ENCODE measurements around the gene MOAP1.
"Not testable (repeated sequence)": the region's sequence is repeated elsewhere in the genome, so short reads cannot be mapped to it uniquely, and the experiment has no call there.

The MOAP1 gene

DNA sequence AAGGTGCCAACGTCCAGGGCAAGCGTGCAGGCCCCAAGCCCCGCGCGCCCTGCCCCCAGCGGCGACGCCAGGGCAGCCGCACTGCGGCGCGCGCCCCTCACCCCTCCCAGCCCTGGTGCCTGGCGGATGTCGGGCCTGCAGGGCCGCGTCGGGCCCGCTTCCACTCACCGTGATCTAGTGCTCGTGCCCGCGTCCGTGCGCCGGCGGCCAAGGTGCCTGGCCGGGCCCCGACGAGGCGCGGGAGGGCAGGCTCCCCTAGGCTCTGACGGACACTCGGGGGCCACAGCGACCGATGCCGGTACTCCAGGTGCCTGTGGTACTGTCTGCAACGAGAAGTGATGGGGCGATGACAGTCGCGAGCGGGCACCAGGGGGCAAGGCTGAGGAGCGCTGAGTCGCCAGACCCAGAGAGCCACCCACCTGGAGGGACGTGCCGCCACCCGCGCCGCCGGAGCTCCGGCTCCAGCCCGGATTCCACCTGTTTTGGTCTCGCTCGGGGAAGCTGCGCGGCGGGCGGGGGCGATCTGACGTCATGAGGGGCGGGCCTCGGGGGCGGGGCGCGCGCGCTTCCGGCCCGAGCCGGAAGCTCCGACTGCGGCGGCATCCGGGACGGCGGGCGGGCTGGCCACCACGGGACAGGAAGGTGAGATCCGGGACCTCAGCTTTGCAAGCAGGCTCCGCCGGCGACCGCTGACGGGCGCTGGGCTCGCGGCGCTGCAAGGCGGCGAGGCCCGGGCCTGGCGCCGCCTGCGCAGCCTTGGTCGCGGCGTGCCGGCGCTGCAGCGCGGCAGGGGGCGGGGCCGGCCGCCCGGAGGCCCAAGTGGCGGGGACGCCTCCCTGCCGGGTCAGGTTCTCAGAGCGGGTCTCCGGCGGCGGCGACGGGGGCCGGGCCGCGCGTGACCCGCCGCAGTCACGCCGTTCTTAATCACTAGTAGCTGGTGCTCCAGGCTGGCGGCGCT, at the start of gene MOAP1, which contains the start of gene LYSET:
Gene MOAP1, minus strand, starts transcription at position 507 of the 958 bp plus-strand sequence. CDS start 655 bp downstream, outside the sequence.
Gene LYSET, plus strand, starts transcription at position 927 of the 958 bp plus-strand sequence. CDS start 89 bp downstream, outside the sequence.
- Histone ChIP-seq H3K9ac (ENCODE audit: low read length) (peak within 1 kb of the TSS; percentile 92), H3K36me3 (ENCODE audit: control insufficient read depth, insufficient read depth, low read length, severe bottlenecking) (peaks cover 12% of the 10 kb centered on the region), H3K4me3 (ENCODE audit: low read length) (peak within 1 kb of the TSS; percentile 99), H3K4me1 (ENCODE audit: control insufficient read depth, insufficient read depth, low read length) (peaks cover 14% of the 10 kb centered on the region), H3K9me3 (ENCODE audit: control insufficient read depth, low read length) (no peaks in the 10 kb centered on the region), H3K27me3 (replicated peaks; ENCODE audit: control insufficient read depth, insufficient read depth, low read length) (no peaks in the 10 kb centered on the region)
- peak; percentile 92 for DNase-seq (ENCODE audit: low read depth)

DNA sequence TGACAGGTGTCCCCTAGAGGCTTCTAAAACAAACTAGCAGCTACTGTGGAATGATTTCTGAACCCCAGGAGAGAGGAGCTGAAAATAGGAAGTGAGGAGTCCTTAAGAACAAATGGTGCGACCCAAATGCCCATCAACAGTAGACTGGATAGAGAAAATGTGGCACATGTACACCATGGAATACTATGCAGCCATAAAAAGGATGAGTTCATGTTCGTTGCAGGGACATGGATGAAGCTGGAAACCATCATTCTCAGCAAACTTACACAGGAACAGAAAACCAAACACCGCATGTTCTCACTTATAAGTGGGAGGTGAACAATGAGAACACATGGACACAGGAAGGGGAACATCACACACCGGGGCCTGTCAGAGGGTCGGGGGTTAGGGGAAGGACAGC, 48.4 kb upstream of the MOAP1 start:
- not testable (repeated sequence) for DNase-seq (ENCODE audit: low read depth); H3K9me3 ChIP-seq (ENCODE audit: control insufficient read depth, low read length); H3K4me3 ChIP-seq (ENCODE audit: low read length); H3K4me1 ChIP-seq (ENCODE audit: control insufficient read depth, insufficient read depth, low read length); H3K9ac ChIP-seq (ENCODE audit: low read length); H3K27me3 ChIP-seq (replicated peaks; ENCODE audit: control insufficient read depth, insufficient read depth, low read length)
- peaks cover 11% of the 10 kb centered on the region for H3K36me3 ChIP-seq (ENCODE audit: control insufficient read depth, insufficient read depth, low read length, severe bottlenecking)

- no peaks in the 10 kb centered on the region for H3K9me3 ChIP-seq (ENCODE audit: control insufficient read depth, low read length)
- H3K4me1 ChIP-seq (ENCODE audit: control insufficient read depth, insufficient read depth, low read length), result peaks cover 3% of the 10 kb centered on the region
- DNase-seq (ENCODE audit: low read depth), result no peak
- H3K9ac ChIP-seq (ENCODE audit: low read length), result peak overlapping the region; percentile 67
- H3K27me3 ChIP-seq (replicated peaks; ENCODE audit: control insufficient read depth, insufficient read depth, low read length), result no peaks in the 10 kb centered on the region
- H3K36me3 ChIP-seq (ENCODE audit: control insufficient read depth, insufficient read depth, low read length, severe bottlenecking), result peaks cover 18% of the 10 kb centered on the region
- H3K4me3 ChIP-seq (ENCODE audit: low read length), result peak overlapping the region; percentile 84
Measured at GRCh38 chr14:93232159-93232558, 47.5 kb upstream of the MOAP1 start.

DNA sequence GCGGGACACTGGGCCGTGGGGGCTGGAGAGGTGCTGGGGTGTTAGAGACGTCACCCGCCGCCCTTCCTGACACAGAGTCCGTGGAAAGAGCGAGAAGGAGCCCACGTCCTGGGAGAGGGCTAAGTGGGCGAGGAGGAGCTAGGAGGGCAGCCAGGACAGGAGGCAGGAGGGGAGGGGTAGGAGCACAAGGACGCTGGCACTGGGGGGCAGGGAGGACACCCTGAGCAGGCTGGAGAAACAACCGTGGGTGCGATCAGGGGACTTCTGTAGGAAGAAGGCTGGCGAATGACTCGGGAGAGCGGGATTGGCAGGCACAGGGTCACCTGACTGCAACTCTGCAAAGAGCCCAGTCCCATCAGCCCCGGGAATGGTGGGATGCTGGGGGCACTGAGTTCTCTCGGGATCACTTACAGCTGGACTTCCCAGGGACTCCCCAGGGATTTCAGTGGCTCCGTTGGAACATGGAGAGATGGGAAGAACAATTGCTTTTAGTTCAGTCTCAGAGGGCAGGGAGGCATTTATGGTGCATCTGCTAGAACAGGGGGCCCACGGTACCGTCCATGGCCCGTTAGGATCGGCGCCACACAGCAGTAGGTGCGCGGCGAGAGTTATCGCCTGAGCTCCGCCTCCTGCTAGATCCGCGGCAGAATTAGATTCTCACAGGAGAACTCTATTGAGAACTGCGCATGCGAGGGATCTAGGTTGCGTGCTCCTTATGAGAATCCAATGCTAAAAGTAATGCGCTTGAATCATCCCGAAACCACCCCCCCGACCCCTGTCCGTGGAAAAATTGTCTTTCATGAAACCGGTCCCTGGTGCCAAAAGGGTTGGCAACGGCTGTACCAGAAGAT, 46.7 kb upstream of the MOAP1 start:
- Histone ChIP-seq H3K9me3 (ENCODE audit: control insufficient read depth, low read length) (no peaks in the 10 kb centered on the region), H3K27me3 (replicated peaks; ENCODE audit: control insufficient read depth, insufficient read depth, low read length) (no peaks in the 10 kb centered on the region), H3K9ac (ENCODE audit: low read length) (peak overlapping the region; percentile 67), H3K4me3 (ENCODE audit: low read length) (peak overlapping the region; percentile 84), H3K4me1 (ENCODE audit: control insufficient read depth, insufficient read depth, low read length) (peaks cover 3% of the 10 kb centered on the region), H3K36me3 (ENCODE audit: control insufficient read depth, insufficient read depth, low read length, severe bottlenecking) (peaks cover 22% of the 10 kb centered on the region)
- peak; percentile 43 for DNase-seq (ENCODE audit: low read depth)

GRCh38 chr14:93230539-93230938, 45.8 kb upstream of the MOAP1 start:
- Histone ChIP-seq H3K36me3 (ENCODE audit: control insufficient read depth, insufficient read depth, low read length, severe bottlenecking) (peaks cover 24% of the 10 kb centered on the region), H3K9me3 (ENCODE audit: control insufficient read depth, low read length) (no peaks in the 10 kb centered on the region)

GRCh38 chr14:93228550-93228949, 43.9 kb upstream of the MOAP1 start:
- no peaks in the 10 kb centered on the region for H3K9me3 ChIP-seq (ENCODE audit: control insufficient read depth, low read length)
- peaks cover 3% of the 10 kb centered on the region for H3K4me1 ChIP-seq (ENCODE audit: control insufficient read depth, insufficient read depth, low read length)
- H3K4me3 ChIP-seq (ENCODE audit: low read length), result no peak overlapping the region
- H3K9ac ChIP-seq (ENCODE audit: low read length), result no peak overlapping the region
- peaks cover 33% of the 10 kb centered on the region for H3K36me3 ChIP-seq (ENCODE audit: control insufficient read depth, insufficient read depth, low read length, severe bottlenecking)
- H3K27me3 ChIP-seq (replicated peaks; ENCODE audit: control insufficient read depth, insufficient read depth, low read length), result no peaks in the 10 kb centered on the region
- no peak for DNase-seq (ENCODE audit: low read depth)

More at GRCh38 chr14:93230539-93230938, 45.8 kb upstream of the MOAP1 start:
- DNase-seq (ENCODE audit: low read depth), result no peak
- Histone ChIP-seq H3K9ac (ENCODE audit: low read length) (no peak overlapping the region), H3K4me3 (ENCODE audit: low read length) (no peak overlapping the region), H3K27me3 (replicated peaks; ENCODE audit: control insufficient read depth, insufficient read depth, low read length) (no peaks in the 10 kb centered on the region), H3K4me1 (ENCODE audit: control insufficient read depth, insufficient read depth, low read length) (peaks cover 3% of the 10 kb centered on the region)

- Histone ChIP-seq H3K9me3 (ENCODE audit: control insufficient read depth, low read length) (no peaks in the 10 kb centered on the region), H3K27me3 (replicated peaks; ENCODE audit: control insufficient read depth, insufficient read depth, low read length) (no peaks in the 10 kb centered on the region), H3K9ac (ENCODE audit: low read length) (no peak overlapping the region), H3K36me3 (ENCODE audit: control insufficient read depth, insufficient read depth, low read length, severe bottlenecking) (peaks cover 51% of the 10 kb centered on the region), H3K4me3 (ENCODE audit: low read length) (no peak overlapping the region), H3K4me1 (ENCODE audit: control insufficient read depth, insufficient read depth, low read length) (no peaks in the 10 kb centered on the region)
- DNase-seq (ENCODE audit: low read depth), result no peak
Measured at GRCh38 chr14:93223565-93223964, 38.9 kb upstream of the MOAP1 start.

DNA sequence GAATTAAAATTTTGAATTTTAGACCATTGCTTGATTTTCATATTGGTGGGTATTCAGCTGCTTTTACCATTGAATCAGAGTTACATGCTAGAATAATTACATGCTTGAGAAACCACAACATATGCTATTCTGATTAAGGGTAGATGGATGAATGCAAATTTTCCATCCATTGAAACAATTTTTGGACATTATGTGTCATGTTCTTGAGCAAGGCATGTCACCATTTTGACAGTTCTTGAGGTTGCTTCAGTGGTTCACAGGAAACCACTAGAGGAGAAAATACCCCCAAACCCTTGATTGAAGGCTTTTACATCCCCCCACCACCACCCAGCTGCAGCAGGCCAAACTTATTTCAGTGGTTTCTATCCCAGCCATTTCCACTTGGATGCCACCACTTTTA, 35.8 kb upstream of the MOAP1 start:
- H3K36me3 ChIP-seq (ENCODE audit: control insufficient read depth, insufficient read depth, low read length, severe bottlenecking), result peaks cover 55% of the 10 kb centered on the region

GRCh38 chr14:93219103-93219726, 34.5 kb upstream of the MOAP1 start:
- Histone ChIP-seq H3K9me3 (ENCODE audit: control insufficient read depth, low read length) (no peaks in the 10 kb centered on the region), H3K36me3 (ENCODE audit: control insufficient read depth, insufficient read depth, low read length, severe bottlenecking) (peaks cover 56% of the 10 kb centered on the region), H3K4me3 (ENCODE audit: low read length) (no peak overlapping the region)

More for the DNA sequence above, 35.8 kb upstream of the MOAP1 start:
- Histone ChIP-seq H3K9ac (ENCODE audit: low read length) (no peak overlapping the region), H3K27me3 (replicated peaks; ENCODE audit: control insufficient read depth, insufficient read depth, low read length) (no peaks in the 10 kb centered on the region), H3K4me3 (ENCODE audit: low read length) (no peak overlapping the region), H3K9me3 (ENCODE audit: control insufficient read depth, low read length) (no peaks in the 10 kb centered on the region), H3K4me1 (ENCODE audit: control insufficient read depth, insufficient read depth, low read length) (no peaks in the 10 kb centered on the region)
- DNase-seq (ENCODE audit: low read depth), result no peak

GRCh38 chr14:93214598-93214997, 29.9 kb upstream of the MOAP1 start:
- Histone ChIP-seq H3K36me3 (ENCODE audit: control insufficient read depth, insufficient read depth, low read length, severe bottlenecking) (peaks cover 54% of the 10 kb centered on the region), H3K9ac (ENCODE audit: low read length) (no peak overlapping the region), H3K27me3 (replicated peaks; ENCODE audit: control insufficient read depth, insufficient read depth, low read length) (no peaks in the 10 kb centered on the region), H3K9me3 (ENCODE audit: control insufficient read depth, low read length) (no peaks in the 10 kb centered on the region), H3K4me1 (ENCODE audit: control insufficient read depth, insufficient read depth, low read length) (no peaks in the 10 kb centered on the region), H3K4me3 (ENCODE audit: low read length) (no peak overlapping the region)
- no peak for DNase-seq (ENCODE audit: low read depth)

More at GRCh38 chr14:93219103-93219726, 34.5 kb upstream of the MOAP1 start:
- no peaks in the 10 kb centered on the region for H3K27me3 ChIP-seq (replicated peaks; ENCODE audit: control insufficient read depth, insufficient read depth, low read length)
- peak; percentile 56 for DNase-seq (ENCODE audit: low read depth)
- H3K9ac ChIP-seq (ENCODE audit: low read length), result no peak overlapping the region
- no peaks in the 10 kb centered on the region for H3K4me1 ChIP-seq (ENCODE audit: control insufficient read depth, insufficient read depth, low read length)

Data from adipocyte (in vitro differentiated cells).